Measurements from ENCODE around the gene AP1AR. TPM values are rescaled to one million over a fixed set of nuclear protein-coding genes. Genes with fewer than 3 reads are reported as not detected.

Gene AP1AR
- total and polyA plus RNA-seq, 2 of the 8 experiments (the other 6 are each of a cell fraction or from before 2014, with no cell fraction given) = 5.3 to 27.7 TPM

- TF ChIP-seq SAP30 (IDR thresholded peaks at IDR 0.05; ENCODE audit: insufficient read depth, insufficient replicate concordance, low read length) = no peak
- TF ChIP-seq POU5F1 (IDR thresholded peaks at IDR 0.05; ENCODE audit: low read depth, low read length) = no peak
- no peak for TF ChIP-seq RBBP5 (IDR thresholded peaks at IDR 0.05; ENCODE audit: borderline replicate concordance, low read depth, low read length)
- TF ChIP-seq POLR2AphosphoS5 (IDR thresholded peaks at IDR 0.05; ENCODE audit: low read depth, low read length) = no peak
These were observed 51.5 kb downstream of the AP1AR start (continued) for GRCh38 chr4:112282860-112283667.
